Epithelial cell of esophagus (primary cell): ENCODE measurements around the gene DRAM1.

ENCODE experiments used
- DNase-seq: peaks from one replicate; pipeline ENCODE4 v3.0.0; 2010; ENCODE audit warnings: low read depth
- H3K4me3 ChIP-seq: 2 replicates; pipeline ENCODE4 v1.5.1; 2011; ENCODE audit warnings: mild to moderate bottlenecking, low read length, control low read depth
- TF ChIP-seq, protein P1 (sequence below): IDR thresholded peaks from 2 replicates; pipeline ENCODE4 v1.5.1; 2011; ENCODE audit warnings: low read depth, mild to moderate bottlenecking, low read length, control low read depth, inconsistent platforms; ENCODE audit not compliant: insufficient read depth; ENCODE audit errors: missing control alignments

Gene DRAM1

DNA sequence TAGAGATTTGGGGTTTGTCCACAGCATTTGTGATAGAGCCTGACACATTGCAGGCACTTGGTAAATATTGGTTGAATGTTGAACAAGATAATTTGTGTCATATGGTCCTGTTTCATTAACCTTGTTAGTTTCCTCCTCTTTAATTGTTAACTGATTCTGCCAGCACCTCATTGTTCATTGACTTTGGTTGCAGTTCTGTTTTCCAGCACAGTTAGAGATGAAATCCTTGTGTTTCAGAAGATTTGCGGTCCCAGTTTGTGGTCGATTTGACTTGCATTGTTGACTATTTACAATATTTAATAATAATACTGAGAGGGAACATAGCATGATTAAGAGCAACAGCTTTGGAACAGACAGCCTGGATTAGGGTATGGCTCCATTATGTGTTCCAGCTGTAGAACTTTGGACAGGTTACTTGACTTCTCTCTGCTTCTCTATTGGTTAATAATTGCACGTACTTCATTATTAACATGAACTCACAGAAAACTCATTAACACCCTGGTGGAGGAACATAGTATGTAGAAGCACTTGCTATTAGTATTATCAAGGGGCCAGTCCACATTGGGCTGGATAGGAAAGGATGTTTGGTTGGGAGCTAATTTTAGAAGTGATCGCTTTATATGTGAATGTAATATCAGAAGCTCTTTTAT is 8.7 kb downstream of the DRAM1 start:
- DNase-seq: no peak
- H3K4me3 ChIP-seq: no peak overlapping the region
- TF ChIP-seq, protein P1, sequence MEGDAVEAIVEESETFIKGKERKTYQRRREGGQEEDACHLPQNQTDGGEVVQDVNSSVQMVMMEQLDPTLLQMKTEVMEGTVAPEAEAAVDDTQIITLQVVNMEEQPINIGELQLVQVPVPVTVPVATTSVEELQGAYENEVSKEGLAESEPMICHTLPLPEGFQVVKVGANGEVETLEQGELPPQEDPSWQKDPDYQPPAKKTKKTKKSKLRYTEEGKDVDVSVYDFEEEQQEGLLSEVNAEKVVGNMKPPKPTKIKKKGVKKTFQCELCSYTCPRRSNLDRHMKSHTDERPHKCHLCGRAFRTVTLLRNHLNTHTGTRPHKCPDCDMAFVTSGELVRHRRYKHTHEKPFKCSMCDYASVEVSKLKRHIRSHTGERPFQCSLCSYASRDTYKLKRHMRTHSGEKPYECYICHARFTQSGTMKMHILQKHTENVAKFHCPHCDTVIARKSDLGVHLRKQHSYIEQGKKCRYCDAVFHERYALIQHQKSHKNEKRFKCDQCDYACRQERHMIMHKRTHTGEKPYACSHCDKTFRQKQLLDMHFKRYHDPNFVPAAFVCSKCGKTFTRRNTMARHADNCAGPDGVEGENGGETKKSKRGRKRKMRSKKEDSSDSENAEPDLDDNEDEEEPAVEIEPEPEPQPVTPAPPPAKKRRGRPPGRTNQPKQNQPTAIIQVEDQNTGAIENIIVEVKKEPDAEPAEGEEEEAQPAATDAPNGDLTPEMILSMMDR: no peak

DNA sequence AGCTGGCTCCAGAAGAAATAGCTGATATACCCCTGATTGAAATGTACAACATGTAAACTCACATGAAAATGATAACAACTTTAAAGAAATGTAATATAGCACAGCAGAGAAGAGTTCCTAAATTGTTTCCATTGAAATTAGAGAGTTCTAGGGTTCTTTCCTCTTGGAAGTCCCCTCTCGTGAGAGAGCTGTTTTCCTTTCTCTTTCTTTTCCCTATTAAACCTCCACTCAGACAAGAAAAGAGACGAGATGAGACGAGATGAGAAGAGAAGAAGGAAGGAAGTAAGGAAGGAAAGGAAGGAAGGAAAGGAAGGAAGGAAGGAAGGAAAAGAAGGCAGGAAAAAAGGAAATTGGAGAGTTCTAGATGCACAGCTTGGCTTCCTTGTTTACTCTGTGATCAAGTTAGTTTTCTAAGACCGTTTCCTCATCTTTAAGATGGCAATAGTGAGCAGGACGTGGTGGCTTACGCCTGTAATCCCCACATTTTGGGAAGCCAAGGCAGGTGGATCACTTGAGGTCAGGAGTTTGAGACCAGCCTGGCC is 11.9 kb downstream of the DRAM1 start:
- no peak overlapping the region for H3K4me3 ChIP-seq
- TF ChIP-seq, protein P1: no peak
- DNase-seq: no peak

DNA sequence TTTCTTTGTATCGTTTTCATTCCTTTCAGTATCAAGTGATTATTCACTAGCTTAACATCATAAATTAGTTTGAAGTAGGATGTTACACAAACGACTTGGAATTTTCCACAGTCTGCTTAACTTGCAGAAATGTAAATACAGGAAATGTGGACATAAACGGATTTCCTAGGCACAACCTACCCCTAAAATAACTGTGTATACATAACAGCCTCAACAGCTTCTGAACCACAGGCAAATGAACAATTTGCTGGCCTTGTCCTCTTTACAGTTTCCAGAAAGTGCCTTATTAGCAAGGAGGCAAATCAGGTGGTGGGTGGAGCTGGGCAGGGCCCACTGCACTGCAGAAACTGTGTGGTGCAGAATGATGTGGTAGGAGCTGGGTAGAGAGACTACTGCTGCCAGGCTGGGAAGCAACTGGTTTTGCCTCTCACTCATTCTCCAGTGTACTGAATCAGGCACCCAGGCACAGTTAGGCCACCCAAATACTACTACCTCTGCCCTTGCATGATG is 14.1 kb downstream of the DRAM1 start:
- peak; percentile 32 for DNase-seq
- no peak overlapping the region for H3K4me3 ChIP-seq
- TF ChIP-seq, protein P1: no peak

DNA sequence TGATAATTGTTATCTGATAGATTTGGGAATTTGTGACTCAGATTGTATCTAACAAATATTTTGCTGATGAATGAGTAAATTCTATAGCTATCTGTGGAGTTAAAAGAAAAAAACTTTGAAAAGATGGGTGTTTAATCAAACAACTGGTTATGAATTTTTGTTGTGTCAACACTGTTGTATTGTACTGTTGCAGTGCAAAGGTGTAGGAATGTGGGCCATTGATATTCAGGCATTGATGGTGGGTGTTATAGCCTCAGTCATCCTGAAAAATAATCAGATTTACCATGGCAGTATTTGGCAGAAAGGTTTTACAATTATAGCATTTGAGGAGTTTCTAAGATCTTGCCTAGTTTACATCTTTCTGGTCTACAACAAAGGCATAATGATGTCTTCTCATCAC is 15.4 kb downstream of the DRAM1 start:
- DNase-seq: no peak
- TF ChIP-seq, protein P1: no peak
- no peak overlapping the region for H3K4me3 ChIP-seq

DNA sequence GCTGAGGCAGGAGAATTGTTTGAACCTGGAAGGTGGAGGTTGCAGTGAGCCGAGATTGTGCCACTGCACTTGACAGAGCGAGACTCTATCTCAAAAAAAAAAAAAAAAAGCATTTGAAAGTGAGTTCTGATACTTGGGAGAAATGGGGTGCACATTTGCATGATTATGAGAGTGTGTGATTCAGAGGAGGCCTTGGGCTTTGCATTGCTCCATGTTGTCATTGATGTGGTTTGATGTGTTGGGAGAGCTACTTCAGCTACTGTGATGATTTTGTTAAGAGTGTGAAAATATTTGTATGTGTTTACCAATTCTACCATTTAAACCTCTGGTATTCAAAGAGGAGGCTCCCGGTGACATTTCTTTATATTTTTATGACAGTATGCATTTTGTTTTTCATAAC is 24.4 kb downstream of the DRAM1 start:
- TF ChIP-seq, protein P1: no peak
- H3K4me3 ChIP-seq: no peak overlapping the region
- DNase-seq: no peak

DNA sequence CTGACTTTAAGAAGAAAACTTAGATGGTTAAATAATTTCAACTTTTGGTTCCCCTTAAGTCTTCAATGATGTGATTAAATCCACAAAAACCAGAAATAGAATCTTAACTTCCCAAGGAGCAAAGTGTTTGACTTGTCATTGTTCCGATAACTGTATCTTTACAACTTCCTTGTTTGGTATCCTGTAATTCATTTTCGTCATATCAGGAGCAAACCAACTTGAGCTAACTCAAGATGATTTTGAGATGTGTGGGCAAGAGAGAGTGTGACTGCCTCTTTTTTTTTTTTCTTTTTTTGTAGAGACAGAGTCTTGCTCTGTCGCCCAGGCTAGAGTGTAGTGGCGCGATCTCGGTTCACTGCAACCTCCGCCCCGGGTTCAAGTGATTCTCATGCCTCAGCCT is 25.3 kb downstream of the DRAM1 start:
- no peak for DNase-seq
- TF ChIP-seq, protein P1: no peak
- no peak overlapping the region for H3K4me3 ChIP-seq

DNA sequence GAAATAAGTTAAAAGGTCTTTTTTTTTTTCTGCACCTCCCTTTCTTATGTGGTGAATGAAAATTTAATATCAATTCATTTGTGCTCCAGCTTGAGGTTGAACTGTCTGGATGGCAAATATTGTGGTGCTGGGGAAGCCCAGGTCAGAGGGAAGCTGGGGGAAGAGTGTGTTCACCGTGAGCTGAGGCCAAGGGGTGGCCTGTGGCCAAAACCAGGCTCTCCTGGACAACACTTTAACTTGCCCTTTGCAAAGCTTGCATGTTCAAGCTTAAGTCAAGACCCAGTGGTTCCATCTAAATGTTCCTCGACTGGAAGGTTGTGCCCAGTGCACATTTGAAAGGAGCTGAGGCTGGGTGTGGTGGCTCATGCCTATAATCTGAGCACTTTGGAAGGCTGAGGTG is 28.8 kb downstream of the DRAM1 start:
- DNase-seq: no peak
- H3K4me3 ChIP-seq: no peak overlapping the region
- TF ChIP-seq, protein P1: no peak
